HEK293 (cell line): ENCODE data around the gene TBC1D16.

Experiments
- BCL6B ChIP-seq: fragments of 450-650 bp; formaldehyde crosslinking; IDR thresholded peaks from 2 replicates; pipeline ENCODE4 v1.5.1; 2017; ENCODE audit warnings: missing biosample characterization, missing genetic modification characterization
- FEZF1 ChIP-seq: fragments of 450-650 bp; formaldehyde crosslinking; IDR thresholded peaks from 2 replicates; pipeline ENCODE4 v1.5.1; 2016; ENCODE audit warnings: missing biosample characterization, missing genetic modification characterization
- HOXC10 ChIP-seq: sonication (generic); formaldehyde crosslinking; IDR thresholded peaks from 2 replicates; pipeline ENCODE4 v1.8.1; 2023; ENCODE audit warnings: mild to moderate bottlenecking, missing genetic modification reagents
- HOXD13 ChIP-seq: sonication (generic); formaldehyde crosslinking; IDR thresholded peaks from 2 replicates; pipeline ENCODE4 v1.8.0; 2022; ENCODE audit warnings: missing genetic modification reagents, borderline replicate concordance
- PRDM2 ChIP-seq: fragments of 450-650 bp; formaldehyde crosslinking; IDR thresholded peaks from 2 replicates; pipeline ENCODE4 v1.5.1; 2016; ENCODE audit warnings: missing biosample characterization, missing genetic modification characterization, borderline replicate concordance
- PRDM4 ChIP-seq: fragments of 450-650 bp; formaldehyde crosslinking; IDR thresholded peaks from 2 replicates; pipeline ENCODE4 v1.5.1; 2017; ENCODE audit warnings: missing biosample characterization, missing genetic modification characterization
- SCRT2 ChIP-seq: fragments of 450-650 bp; formaldehyde crosslinking; IDR thresholded peaks from 2 replicates; pipeline ENCODE4 v1.5.1; 2016; ENCODE audit warnings: missing biosample characterization, missing genetic modification characterization
- SP2 ChIP-seq: fragments of 450-650 bp; formaldehyde crosslinking; IDR thresholded peaks from 2 replicates; pipeline ENCODE4 v1.5.1; 2016; ENCODE audit warnings: missing biosample characterization, missing genetic modification characterization
- TSHZ1 ChIP-seq: fragments of 450-650 bp; formaldehyde crosslinking; IDR thresholded peaks from 2 replicates; pipeline ENCODE4 v1.5.1; 2016; ENCODE audit warnings: missing biosample characterization, missing genetic modification characterization, borderline replicate concordance
- ZBTB26 ChIP-seq: fragments of 450-650 bp; formaldehyde crosslinking; optimal IDR thresholded peaks from 2 replicates; pipeline ENCODE3; 2016; ENCODE audit warnings: missing biosample characterization, mild to moderate bottlenecking, missing genetic modification characterization
- ZNF274 ChIP-seq, 2 experiments: fragments of 200-500 bp in 1 of 2; fragments of 450-650 bp in 1 of 2; sonication (Bioruptor generic) in 1 of 2; formaldehyde crosslinking in 1 of 2; IDR thresholded peaks; 2 replicates each; pipeline versions ENCODE4 v1.5.1 to v1.6.1; 2014 to 2016; ENCODE audit warnings: borderline replicate concordance in 1 of 2, inconsistent platforms in 1 of 2, low read length in 1 of 2, missing biosample characterization in 1 of 2, missing genetic modification characterization in 1 of 2
- ZNF302 ChIP-seq: fragments of 450-650 bp; formaldehyde crosslinking; IDR thresholded peaks from 2 replicates; pipeline ENCODE4 v1.5.1; 2016; ENCODE audit warnings: missing biosample characterization, missing genetic modification characterization, low read depth
- ZNF362 ChIP-seq: fragments of 450-650 bp; formaldehyde crosslinking; IDR thresholded peaks from 2 replicates; pipeline ENCODE4 v1.5.1; 2016; ENCODE audit warnings: missing biosample characterization, missing genetic modification characterization
- ZNF366 ChIP-seq: fragments of 450-650 bp; formaldehyde crosslinking; conservative IDR thresholded peaks from 2 replicates; pipeline ENCODE4 v1.5.1; 2016; ENCODE audit warnings: missing biosample characterization, missing genetic modification characterization
- ZNF416 ChIP-seq: fragments of 450-650 bp; formaldehyde crosslinking; IDR thresholded peaks from 2 replicates; pipeline ENCODE4 v1.5.1; 2016; ENCODE audit warnings: missing biosample characterization, missing genetic modification characterization
- ZNF561 ChIP-seq: fragments of 450-650 bp; IDR thresholded peaks from 2 replicates; pipeline ENCODE4 v1.5.1; 2018; ENCODE audit warnings: missing biosample characterization, missing genetic modification characterization, borderline replicate concordance
- ZNF623 ChIP-seq: fragments of 450-650 bp; formaldehyde crosslinking; IDR thresholded peaks from 2 replicates; pipeline ENCODE4 v1.5.1; 2016; ENCODE audit warnings: missing biosample characterization, missing genetic modification characterization
- ZNF654 ChIP-seq: fragments of 450-650 bp; formaldehyde crosslinking; IDR thresholded peaks from 2 replicates; pipeline ENCODE4 v1.5.1; 2016; ENCODE audit warnings: low read depth, missing biosample characterization, missing genetic modification characterization
- ZNF837 ChIP-seq: fragments of 450-650 bp; formaldehyde crosslinking; IDR thresholded peaks from 2 replicates; pipeline ENCODE4 v1.5.1; 2016; ENCODE audit warnings: missing biosample characterization, missing genetic modification characterization
- ZSCAN18 ChIP-seq: fragments of 450-650 bp; formaldehyde crosslinking; IDR thresholded peaks from 2 replicates; pipeline ENCODE4 v1.5.1; 2016; ENCODE audit warnings: missing biosample characterization, missing genetic modification characterization
- ZSCAN23 ChIP-seq: fragments of 450-650 bp; formaldehyde crosslinking; IDR thresholded peaks from 2 replicates; pipeline ENCODE4 v1.5.1; 2016; ENCODE audit warnings: missing biosample characterization, missing genetic modification characterization

The TBC1D16 gene

GRCh38 chr17:79988185-79988971 lies 47.3 kb downstream of the TBC1D16 start (continued):
- TF ChIP-seq ZNF274 (IDR thresholded peaks at IDR 0.05; ENCODE audit: low read length) (no peak), ZNF274 (tag by site-specific recombination; IDR thresholded peaks at IDR 0.05; ENCODE audit: borderline replicate concordance) (no peak), PRDM4 (tag by site-specific recombination) (no peak), ZNF654 (tag by site-specific recombination) (no peak), HOXC10 (CRISPR knock-in tag) (no peak), ZNF416 (tag by site-specific recombination) (no peak), ZNF561 (tag by site-specific recombination) (no peak), ZNF362 (tag by site-specific recombination) (no peak), SCRT2 (tag by site-specific recombination) (no peak), ZBTB26 (tag by site-specific recombination) (no peak), ZNF366 (tag by site-specific recombination) (peak; percentile 33; the same call in 1 of the 2 replicates), ZNF302 (tag by site-specific recombination) (no peak), ZSCAN23 (tag by site-specific recombination) (no peak), PRDM2 (tag by site-specific recombination) (no peak), BCL6B (tag by site-specific recombination) (no peak), FEZF1 (tag by site-specific recombination) (no peak), ZNF623 (no peak), HOXD13 (CRISPR knock-in tag) (no peak), ZNF837 (tag by site-specific recombination) (no peak), ZSCAN18 (tag by site-specific recombination) (no peak), SP2 (no peak), TSHZ1 (tag by site-specific recombination) (no peak)
